WTC11 (cell line): ENCODE results near the gene TMED10. TPM values are rescaled to one million over a fixed set of nuclear protein-coding genes. Genes with fewer than 3 reads are reported as not detected.

Experiments used
- ATAC-seq: fragments of 200-7000 bp; cut with Tn5 transposase; 2 replicates; pipeline ENCODE4 v1.10.0; 2021; ENCODE audit warnings: mild to moderate bottlenecking, moderate library complexity
- CTCF ChIA-PET: fragments of 300-600 bp; sonication (Branson Sonifier 250); formaldehyde crosslinking; loops from one replicate; lab custom pipeline; 2021; ENCODE audit warnings: antibody characterized with exemption; lab: Charles Lee
- POLR2A ChIA-PET: fragments of 350-600 bp; sonication (Branson Sonifier 250); formaldehyde crosslinking; loops from one replicate; lab custom pipeline; 2021; ENCODE audit warnings: antibody characterized with exemption; lab: Charles Lee
- DNase-seq: peaks from one replicate; pipeline ENCODE4 v3.0.0; 2021; ENCODE audit warnings: low spot score
- H3K27ac Mint-ChIP-seq: 2 replicates; pipeline ENCODE4 v1.8.0; 2021; ENCODE audit warnings: mixed read lengths
- H3K27me3 Mint-ChIP-seq: 2 replicates; pipeline ENCODE4 v1.8.0; 2021; ENCODE audit warnings: low read depth, mild to moderate bottlenecking, moderate library complexity, mixed read lengths
- H3K36me3 Mint-ChIP-seq: 2 replicates; pipeline ENCODE4 v1.8.0; 2021; ENCODE audit warnings: mixed read lengths
- H3K4me1 Mint-ChIP-seq: 2 replicates; pipeline ENCODE4 v1.8.0; 2022; ENCODE audit warnings: mixed read lengths
- H3K4me3 Mint-ChIP-seq: 2 replicates; pipeline ENCODE4 v1.8.0; 2021; ENCODE audit warnings: mild to moderate bottlenecking, moderate library complexity, mixed read lengths
- H3K9me3 Mint-ChIP-seq: 2 replicates; pipeline ENCODE4 v1.8.0; 2021; ENCODE audit warnings: mixed read lengths
- E2F4 ChIP-seq: sonication (generic); formaldehyde crosslinking; IDR thresholded peaks from 2 replicates; pipeline ENCODE4 v1.8.1; 2022; ENCODE audit warnings: low read depth, mild to moderate bottlenecking, moderate library complexity, missing genetic modification reagents, borderline replicate concordance
- ERG ChIP-seq: fragments of 250-450 bp; sonication (Bioruptor Pico); IDR thresholded peaks from 2 replicates; pipeline ENCODE4 v1.8.0; 2021; ENCODE audit warnings: mild to moderate bottlenecking
- FOXP4 ChIP-seq: sonication (generic); formaldehyde crosslinking; IDR thresholded peaks from 2 replicates; pipeline ENCODE4 v1.8.0; 2022; ENCODE audit warnings: mild to moderate bottlenecking, missing genetic modification reagents
- IRF1 ChIP-seq: sonication (generic); formaldehyde crosslinking; IDR thresholded peaks from 2 replicates; pipeline ENCODE4 v1.8.0; 2023; ENCODE audit warnings: missing genetic modification reagents
- MAX ChIP-seq: sonication (generic); formaldehyde crosslinking; IDR thresholded peaks from 2 replicates; pipeline ENCODE4 v1.8.0; 2022; ENCODE audit warnings: mild to moderate bottlenecking, missing genetic modification reagents
- NFE2L1 ChIP-seq: sonication (generic); formaldehyde crosslinking; IDR thresholded peaks from 2 replicates; pipeline ENCODE4 v1.8.1; 2023; ENCODE audit warnings: missing genetic modification reagents
- NR3C1 ChIP-seq: sonication (generic); formaldehyde crosslinking; conservative IDR thresholded peaks from 2 replicates; pipeline ENCODE4 v1.8.1; 2023; ENCODE audit warnings: low read depth, mild to moderate bottlenecking, missing genetic modification reagents
- PREB ChIP-seq: sonication (generic); formaldehyde crosslinking; IDR thresholded peaks from 2 replicates; pipeline ENCODE4 v1.8.1; 2022; ENCODE audit warnings: mild to moderate bottlenecking, missing genetic modification reagents, moderate library complexity, borderline replicate concordance
- RORB ChIP-seq: fragments of 250-450 bp; sonication (Bioruptor Pico); IDR thresholded peaks from 2 replicates; pipeline ENCODE4 v1.9.0; 2021; ENCODE audit warnings: mild to moderate bottlenecking
- SMAD4 ChIP-seq: sonication (generic); formaldehyde crosslinking; IDR thresholded peaks from 2 replicates; pipeline ENCODE4 v1.8.0; 2022; ENCODE audit warnings: mild to moderate bottlenecking, missing genetic modification reagents
- SP1 ChIP-seq: sonication (generic); formaldehyde crosslinking; conservative IDR thresholded peaks from 2 replicates; pipeline ENCODE4 v1.8.1; 2022; ENCODE audit warnings: missing genetic modification reagents
- TP53 ChIP-seq: sonication (generic); formaldehyde crosslinking; IDR thresholded peaks from 2 replicates; pipeline ENCODE4 v1.8.1; 2023; ENCODE audit warnings: mild to moderate bottlenecking, missing genetic modification reagents
- total RNA-seq: library from RNA; stranded (reverse); gene quantifications from 3 replicates; pipeline ENCODE4 v1.2.3, GENCODE V29; 2021
- TF ChIP-seq, protein P1 (sequence below): fragments of 250-450 bp; sonication (Bioruptor Pico); IDR thresholded peaks from 2 replicates; pipeline ENCODE4 v1.9.0; 2021; ENCODE audit warnings: mild to moderate bottlenecking
- TF ChIP-seq, protein P2 (sequence below): sonication (generic); formaldehyde crosslinking; IDR thresholded peaks from 2 replicates; pipeline ENCODE4 v1.8.1; 2023; ENCODE audit warnings: mild to moderate bottlenecking, missing genetic modification reagents, moderate library complexity
- TF ChIP-seq, protein P3 (sequence below): sonication (generic); formaldehyde crosslinking; IDR thresholded peaks from 2 replicates; pipeline ENCODE4 v1.8.1; 2023; ENCODE audit warnings: mild to moderate bottlenecking, missing genetic modification reagents
- TF ChIP-seq, protein P4 (sequence below): sonication (generic); formaldehyde crosslinking; IDR thresholded peaks from 2 replicates; pipeline ENCODE4 v1.8.1; 2023; ENCODE audit warnings: mild to moderate bottlenecking, moderate library complexity, missing genetic modification reagents

Gene TMED10
- total RNA-seq, 1 experiment from 2014 or later = 234 TPM

DNA sequence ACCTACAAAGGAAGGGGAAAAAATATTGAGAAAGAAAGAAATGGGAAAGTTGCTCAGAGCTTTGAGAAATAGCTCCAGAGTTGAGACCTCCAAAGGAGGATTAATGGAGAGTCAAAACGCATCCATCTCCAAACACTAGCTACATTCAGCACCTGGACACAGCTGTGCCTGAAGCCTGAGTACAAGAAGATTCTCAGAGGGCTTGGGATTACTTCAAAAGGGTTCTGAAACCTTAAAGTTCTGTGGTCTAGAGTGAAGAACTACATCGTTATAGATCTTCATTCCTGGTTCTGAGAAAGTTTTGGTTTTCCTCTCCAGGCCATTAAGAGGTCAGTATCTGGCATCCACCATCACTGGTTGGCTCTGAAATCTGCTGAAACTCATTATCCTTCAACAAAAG, 10.5 kb upstream of the TMED10 start (continued):
- no peak for TF ChIP-seq E2F4
- TF ChIP-seq, protein P1, sequence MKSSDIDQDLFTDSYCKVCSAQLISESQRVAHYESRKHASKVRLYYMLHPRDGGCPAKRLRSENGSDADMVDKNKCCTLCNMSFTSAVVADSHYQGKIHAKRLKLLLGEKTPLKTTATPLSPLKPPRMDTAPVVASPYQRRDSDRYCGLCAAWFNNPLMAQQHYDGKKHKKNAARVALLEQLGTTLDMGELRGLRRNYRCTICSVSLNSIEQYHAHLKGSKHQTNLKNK (CRISPR knock-in tag) = no peak
- TF ChIP-seq NR3C1 (CRISPR knock-in tag) = no peak
- TF ChIP-seq ERG (CRISPR knock-in tag) = no peak
- no peak for TF ChIP-seq MAX (CRISPR knock-in tag)
- TF ChIP-seq, all 79 proteins: peak for 0

DNA sequence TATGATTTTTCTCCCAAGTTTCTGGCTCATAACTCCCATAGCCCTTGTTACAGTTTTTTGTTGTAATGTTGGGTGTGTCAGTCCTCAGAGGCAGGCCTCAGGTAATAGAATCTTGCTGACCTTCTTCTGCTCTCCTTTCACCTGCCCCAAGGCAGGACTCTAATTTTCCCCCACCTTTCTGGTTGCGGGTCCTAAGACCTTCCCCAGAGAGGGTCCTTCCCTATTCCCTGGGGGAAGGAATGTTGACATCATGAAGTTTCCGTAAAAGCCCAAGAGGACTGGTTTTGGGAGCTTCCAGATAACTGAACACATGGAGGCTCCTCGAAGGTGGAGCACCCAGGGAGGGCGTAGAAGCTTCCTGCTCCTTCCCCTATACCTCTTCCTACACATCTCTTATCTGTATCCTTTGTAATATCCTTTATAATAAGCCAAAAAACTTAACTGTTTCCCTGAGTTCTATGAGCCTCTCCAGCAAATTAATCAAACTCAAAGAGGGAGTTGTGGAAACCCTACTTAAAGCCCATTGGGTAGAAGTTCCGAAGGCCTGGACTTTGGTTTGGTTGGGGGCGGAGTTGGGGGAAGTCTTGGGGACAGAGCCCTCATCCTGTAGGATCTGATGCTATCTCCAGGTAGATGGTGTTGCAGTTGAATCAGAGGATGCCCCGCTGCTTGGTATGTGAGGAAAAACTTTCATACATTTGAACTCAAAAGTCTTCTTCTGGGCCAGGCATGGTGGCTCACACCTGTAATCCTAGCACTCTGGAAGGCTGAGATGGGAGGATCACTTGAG, 9.0 kb upstream of the TMED10 start:
- Mint-ChIP-seq H3K4me3 (no peak overlapping the region), H3K9me3 (no peaks in the 10 kb centered on the region), H3K27me3 (peaks cover 12% of the 10 kb centered on the region), H3K27ac (no peak overlapping the region; the same call in 1 of the 2 replicates), H3K36me3 (no peaks in the 10 kb centered on the region)
- ChIA-PET CTCF (no interaction called here), POLR2A (interaction anchor here (0.7 kb wide), 1 partner anchor 356 kb away, joined by 4 read pairs; no protein-coding TSS in a partner anchor)
- TF ChIP-seq IRF1 (no peak), NFE2L1 (CRISPR knock-in tag) (no peak), SP1 (CRISPR knock-in tag) (no peak), RORB (CRISPR knock-in tag) (no peak), PREB (CRISPR knock-in tag) (no peak), FOXP4 (no peak), SMAD4 (no peak), TP53 (CRISPR knock-in tag) (no peak)
- TF ChIP-seq, protein P2, sequence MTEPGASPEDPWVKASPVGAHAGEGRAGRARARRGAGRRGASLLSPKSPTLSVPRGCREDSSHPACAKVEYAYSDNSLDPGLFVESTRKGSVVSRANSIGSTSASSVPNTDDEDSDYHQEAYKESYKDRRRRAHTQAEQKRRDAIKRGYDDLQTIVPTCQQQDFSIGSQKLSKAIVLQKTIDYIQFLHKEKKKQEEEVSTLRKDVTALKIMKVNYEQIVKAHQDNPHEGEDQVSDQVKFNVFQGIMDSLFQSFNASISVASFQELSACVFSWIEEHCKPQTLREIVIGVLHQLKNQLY (CRISPR knock-in tag) = no peak
- TF ChIP-seq, protein P3, sequence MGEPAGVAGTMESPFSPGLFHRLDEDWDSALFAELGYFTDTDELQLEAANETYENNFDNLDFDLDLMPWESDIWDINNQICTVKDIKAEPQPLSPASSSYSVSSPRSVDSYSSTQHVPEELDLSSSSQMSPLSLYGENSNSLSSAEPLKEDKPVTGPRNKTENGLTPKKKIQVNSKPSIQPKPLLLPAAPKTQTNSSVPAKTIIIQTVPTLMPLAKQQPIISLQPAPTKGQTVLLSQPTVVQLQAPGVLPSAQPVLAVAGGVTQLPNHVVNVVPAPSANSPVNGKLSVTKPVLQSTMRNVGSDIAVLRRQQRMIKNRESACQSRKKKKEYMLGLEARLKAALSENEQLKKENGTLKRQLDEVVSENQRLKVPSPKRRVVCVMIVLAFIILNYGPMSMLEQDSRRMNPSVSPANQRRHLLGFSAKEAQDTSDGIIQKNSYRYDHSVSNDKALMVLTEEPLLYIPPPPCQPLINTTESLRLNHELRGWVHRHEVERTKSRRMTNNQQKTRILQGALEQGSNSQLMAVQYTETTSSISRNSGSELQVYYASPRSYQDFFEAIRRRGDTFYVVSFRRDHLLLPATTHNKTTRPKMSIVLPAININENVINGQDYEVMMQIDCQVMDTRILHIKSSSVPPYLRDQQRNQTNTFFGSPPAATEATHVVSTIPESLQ = no peak
- TF ChIP-seq, protein P4, sequence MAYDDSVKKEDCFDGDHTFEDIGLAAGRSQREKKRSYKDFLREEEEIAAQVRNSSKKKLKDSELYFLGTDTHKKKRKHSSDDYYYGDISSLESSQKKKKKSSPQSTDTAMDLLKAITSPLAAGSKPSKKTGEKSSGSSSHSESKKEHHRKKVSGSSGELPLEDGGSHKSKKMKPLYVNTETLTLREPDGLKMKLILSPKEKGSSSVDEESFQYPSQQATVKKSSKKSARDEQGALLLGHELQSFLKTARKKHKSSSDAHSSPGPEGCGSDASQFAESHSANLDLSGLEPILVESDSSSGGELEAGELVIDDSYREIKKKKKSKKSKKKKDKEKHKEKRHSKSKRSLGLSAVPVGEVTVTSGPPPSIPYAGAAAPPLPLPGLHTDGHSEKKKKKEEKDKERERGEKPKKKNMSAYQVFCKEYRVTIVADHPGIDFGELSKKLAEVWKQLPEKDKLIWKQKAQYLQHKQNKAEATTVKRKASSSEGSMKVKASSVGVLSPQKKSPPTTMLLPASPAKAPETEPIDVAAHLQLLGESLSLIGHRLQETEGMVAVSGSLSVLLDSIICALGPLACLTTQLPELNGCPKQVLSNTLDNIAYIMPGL (CRISPR knock-in tag) = no peak
- TF ChIP-seq, all 79 proteins: peak for 0
- ATAC-seq (no peak), DNase-seq (no peak)
- peaks cover 5% of the 10 kb centered on the region; the same call in 1 of the 2 replicates for H3K4me1 Mint-ChIP-seq
